ENCODE data around the gene SART1. TPM values are rescaled to one million over a fixed set of nuclear protein-coding genes. Genes with fewer than 3 reads are reported as not detected.

SART1 gene
- polyA plus RNA-seq, 1 donor from 2014 or later = 34.9 TPM

DNA sequence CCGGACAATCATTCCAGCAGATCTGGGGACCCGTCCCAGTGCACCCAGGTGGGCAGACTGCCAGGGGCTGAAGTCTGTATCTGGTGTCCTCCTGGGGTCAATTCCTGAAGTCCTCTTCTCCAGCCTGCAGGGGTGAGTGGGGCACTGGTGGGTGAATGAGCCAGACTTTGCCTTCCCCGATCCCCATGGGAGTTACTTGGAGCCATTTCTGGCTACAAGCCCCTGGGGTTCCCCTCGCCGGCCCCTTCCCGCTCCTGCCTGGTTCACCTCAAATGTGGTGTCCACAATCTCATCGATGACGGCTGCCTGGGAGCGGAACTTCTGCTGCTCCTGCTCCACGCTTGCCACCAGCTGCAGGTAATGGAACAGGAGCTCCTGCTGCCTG is 55.3 kb downstream of the SART1 start:
- Histone ChIP-seq H4K20me1 (ENCODE audit: insufficient read depth) (no peaks in the 10 kb centered on the region), H3F3A (ENCODE audit: insufficient read depth, low read length, poor library complexity, severe bottlenecking) (no peaks in the 10 kb centered on the region), H3K79me2 (replicated peaks; ENCODE audit: insufficient read depth, low read length) (no peaks in the 10 kb centered on the region), H2AFZ (ENCODE audit: low read depth, low read length) (no peak overlapping the region), H3K4me3 (ENCODE audit: low read length) (no peak overlapping the region), H3K27ac (ENCODE audit: low read length) (no peak overlapping the region), H3K9me3 (ENCODE audit: low read length) (no peaks in the 10 kb centered on the region), H3K4me2 (ENCODE audit: low read length) (no peak overlapping the region), H3K9ac (ENCODE audit: low read length) (no peak overlapping the region), H3K27me3 (ENCODE audit: insufficient read depth, low read depth, low read length) (peaks cover 9% of the 10 kb centered on the region), H3K9me2 (ENCODE audit: insufficient read depth, low read length) (no peaks in the 10 kb centered on the region), H3K36me3 (ENCODE audit: insufficient read depth, low read length) (no peaks in the 10 kb centered on the region)
- TF ChIP-seq RAD21 (conservative IDR thresholded peaks at IDR 0.05) = no peak
- TF ChIP-seq TAF1 (IDR thresholded peaks at IDR 0.05; ENCODE audit: low read depth) = no peak
- TF ChIP-seq MXI1 (conservative IDR thresholded peaks at IDR 0.05; ENCODE audit: poor library complexity, severe bottlenecking) = no peak
- no peak for TF ChIP-seq CTCF (IDR thresholded peaks at IDR 0.05; ENCODE audit: poor library complexity, severe bottlenecking)
- no peak for TF ChIP-seq EP300 (conservative IDR thresholded peaks at IDR 0.05; ENCODE audit: poor library complexity, severe bottlenecking)
- TF ChIP-seq, protein P1, sequence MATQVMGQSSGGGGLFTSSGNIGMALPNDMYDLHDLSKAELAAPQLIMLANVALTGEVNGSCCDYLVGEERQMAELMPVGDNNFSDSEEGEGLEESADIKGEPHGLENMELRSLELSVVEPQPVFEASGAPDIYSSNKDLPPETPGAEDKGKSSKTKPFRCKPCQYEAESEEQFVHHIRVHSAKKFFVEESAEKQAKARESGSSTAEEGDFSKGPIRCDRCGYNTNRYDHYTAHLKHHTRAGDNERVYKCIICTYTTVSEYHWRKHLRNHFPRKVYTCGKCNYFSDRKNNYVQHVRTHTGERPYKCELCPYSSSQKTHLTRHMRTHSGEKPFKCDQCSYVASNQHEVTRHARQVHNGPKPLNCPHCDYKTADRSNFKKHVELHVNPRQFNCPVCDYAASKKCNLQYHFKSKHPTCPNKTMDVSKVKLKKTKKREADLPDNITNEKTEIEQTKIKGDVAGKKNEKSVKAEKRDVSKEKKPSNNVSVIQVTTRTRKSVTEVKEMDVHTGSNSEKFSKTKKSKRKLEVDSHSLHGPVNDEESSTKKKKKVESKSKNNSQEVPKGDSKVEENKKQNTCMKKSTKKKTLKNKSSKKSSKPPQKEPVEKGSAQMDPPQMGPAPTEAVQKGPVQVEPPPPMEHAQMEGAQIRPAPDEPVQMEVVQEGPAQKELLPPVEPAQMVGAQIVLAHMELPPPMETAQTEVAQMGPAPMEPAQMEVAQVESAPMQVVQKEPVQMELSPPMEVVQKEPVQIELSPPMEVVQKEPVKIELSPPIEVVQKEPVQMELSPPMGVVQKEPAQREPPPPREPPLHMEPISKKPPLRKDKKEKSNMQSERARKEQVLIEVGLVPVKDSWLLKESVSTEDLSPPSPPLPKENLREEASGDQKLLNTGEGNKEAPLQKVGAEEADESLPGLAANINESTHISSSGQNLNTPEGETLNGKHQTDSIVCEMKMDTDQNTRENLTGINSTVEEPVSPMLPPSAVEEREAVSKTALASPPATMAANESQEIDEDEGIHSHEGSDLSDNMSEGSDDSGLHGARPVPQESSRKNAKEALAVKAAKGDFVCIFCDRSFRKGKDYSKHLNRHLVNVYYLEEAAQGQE (IDR thresholded peaks at IDR 0.05; ENCODE audit: borderline replicate concordance) = no peak
- no peak for TF ChIP-seq SMC3 (conservative IDR thresholded peaks at IDR 0.05; ENCODE audit: poor library complexity)
- TF ChIP-seq EZH2 (IDR thresholded peaks at IDR 0.05; ENCODE audit: borderline replicate concordance, insufficient read depth, low read length, poor library complexity, severe bottlenecking) = no peak

DNA sequence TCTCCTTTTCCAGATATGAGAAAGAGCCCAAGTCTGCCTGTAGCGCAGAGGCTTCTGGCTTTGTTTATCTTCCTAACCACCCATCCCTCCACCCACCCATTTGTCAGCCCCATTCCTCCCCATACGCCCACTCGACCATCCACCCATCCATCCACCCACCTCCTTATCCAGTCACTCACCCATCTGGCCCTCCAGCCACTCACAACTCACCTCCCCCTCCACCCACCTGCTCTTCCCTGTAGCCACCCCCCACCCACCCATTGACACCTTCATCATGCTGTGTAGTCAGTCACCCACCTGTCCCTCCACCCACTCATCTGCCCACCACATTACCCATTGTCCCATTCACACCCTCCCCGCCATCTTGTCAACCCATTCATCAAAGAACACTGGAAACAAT is 55.8 kb downstream of the SART1 start:
- no peak overlapping the region for H2AFZ ChIP-seq (ENCODE audit: low read depth, low read length)
- H3K9me2 ChIP-seq (ENCODE audit: insufficient read depth, low read length) = no peaks in the 10 kb centered on the region
- H3K79me2 ChIP-seq (replicated peaks; ENCODE audit: insufficient read depth, low read length) = no peaks in the 10 kb centered on the region
- H4K20me1 ChIP-seq (ENCODE audit: insufficient read depth) = no peaks in the 10 kb centered on the region
- H3K9me3 ChIP-seq (ENCODE audit: low read length) = no peaks in the 10 kb centered on the region
- peaks cover 11% of the 10 kb centered on the region for H3K27me3 ChIP-seq (ENCODE audit: insufficient read depth, low read depth, low read length)
- H3K4me2 ChIP-seq (ENCODE audit: low read length) = no peak overlapping the region
- TF ChIP-seq RAD21 (conservative IDR thresholded peaks at IDR 0.05) (no peak), SMC3 (conservative IDR thresholded peaks at IDR 0.05; ENCODE audit: poor library complexity) (no peak), EP300 (conservative IDR thresholded peaks at IDR 0.05; ENCODE audit: poor library complexity, severe bottlenecking) (no peak), EZH2 (IDR thresholded peaks at IDR 0.05; ENCODE audit: borderline replicate concordance, insufficient read depth, low read length, poor library complexity, severe bottlenecking) (no peak), MXI1 (conservative IDR thresholded peaks at IDR 0.05; ENCODE audit: poor library complexity, severe bottlenecking) (no peak)
- TF ChIP-seq, protein P1 (IDR thresholded peaks at IDR 0.05; ENCODE audit: borderline replicate concordance) = no peak
- no peak overlapping the region for H3K9ac ChIP-seq (ENCODE audit: low read length)
- no peaks in the 10 kb centered on the region for H3K36me3 ChIP-seq (ENCODE audit: insufficient read depth, low read length)
- no peak overlapping the region for H3K27ac ChIP-seq (ENCODE audit: low read length)
- no peaks in the 10 kb centered on the region for H3F3A ChIP-seq (ENCODE audit: insufficient read depth, low read length, poor library complexity, severe bottlenecking)
- H3K4me3 ChIP-seq (ENCODE audit: low read length) = no peak overlapping the region
